ENCODE results near the gene OR7G3. TPM values are rescaled to one million over a fixed set of nuclear protein-coding genes. Genes with fewer than 3 reads are reported as not detected.

OR7G3 gene
- total and polyA plus RNA-seq, 2 donors (not counting 3 experiments of a cell fraction or from before 2014, with no cell fraction given): not detected

GRCh38 chr19:9109959-9110358 lies 16.8 kb downstream of the OR7G3 start:
- no peak overlapping the region for H3K4me3 ChIP-seq (replicated peaks in 1 of 3; ENCODE audit: insufficient read depth in 1 of 3, low read depth in 1 of 3, low read length in 3 of 3)
- H3K9me1 ChIP-seq (replicated peaks; ENCODE audit: control insufficient read depth, extremely low read depth, insufficient read depth, low read length): no peaks in the 10 kb centered on the region
- no peak overlapping the region for H3K9ac ChIP-seq (replicated peaks; ENCODE audit: extremely low read depth, insufficient read depth, low read length)
- H3K27me3 ChIP-seq (ENCODE audit: control insufficient read depth in 2 of 2, insufficient read depth in 2 of 2, low read length in 2 of 2): no peaks in the 10 kb centered on the region
- TF ChIP-seq MYC (IDR thresholded peaks at IDR 0.05; ENCODE audit: low read depth, low read length) (no peak), POLR2A (IDR thresholded peaks at IDR 0.05; ENCODE audit: low read depth, low read length) (no peak), CTCF (IDR thresholded peaks at IDR 0.05; ENCODE audit: extremely low read depth in 1 of 2, insufficient read depth in 1 of 2, low read depth in 1 of 2, low read length in 2 of 2) (no peak), EZH2 (IDR thresholded peaks at IDR 0.05; ENCODE audit: borderline replicate concordance, low read depth, low read length, severe bottlenecking) (no peak), FOS (IDR thresholded peaks at IDR 0.05; ENCODE audit: borderline replicate concordance, insufficient read depth, low read length) (no peak), JUN (IDR thresholded peaks at IDR 0.05; ENCODE audit: borderline replicate concordance, insufficient read depth, insufficient read length, low read depth) (no peak), MAX (IDR thresholded peaks at IDR 0.05; ENCODE audit: insufficient read depth, insufficient read length) (no peak), GATA2 (IDR thresholded peaks at IDR 0.05; ENCODE audit: insufficient read depth, insufficient read length, low read depth, low read length) (no peak), POLR2AphosphoS5 (IDR thresholded peaks at IDR 0.05; ENCODE audit: insufficient read depth, low read depth, low read length) (no peak)
- dilution Hi-C loops (cut with MboI; ENCODE audit: extremely low pct_ligation_motif_present, low sequenced_read_pairs) (no loop called here), intact Hi-C loops (cut with micrococcal nuclease) (no loop called here)
- no peaks in the 10 kb centered on the region for H3K4me1 ChIP-seq (ENCODE audit: control insufficient read depth, extremely low read depth, insufficient read depth, low read length)
- H3K4me2 ChIP-seq (ENCODE audit: insufficient read depth, low read length): no peak overlapping the region
- FAIRE-seq: no peak
- no peak for DNase-seq (ENCODE audit: low read depth, low spot score)
- no peaks in the 10 kb centered on the region for H3K79me2 ChIP-seq (ENCODE audit: control insufficient read depth, insufficient read depth, low read length)
- H3K36me3 ChIP-seq (ENCODE audit: control insufficient read depth in 2 of 2, extremely low read depth in 1 of 2, insufficient read depth in 2 of 2, low read length in 2 of 2): no peaks in the 10 kb centered on the region
- no peaks in the 10 kb centered on the region for H4K20me1 ChIP-seq (replicated peaks; ENCODE audit: control insufficient read depth, extremely low read depth, insufficient read depth, low read length)
- no peaks in the 10 kb centered on the region for H3K9me3 ChIP-seq (replicated peaks; ENCODE audit: control insufficient read depth, insufficient read depth, low read length)
- BruUV-seq (replicated peaks): no TSS peak
- ChIA-PET POLR2A (no interaction called here), CTCF (no interaction called here)
- no peak overlapping the region for H2AFZ ChIP-seq (ENCODE audit: low read depth, low read length)
- H3K27ac ChIP-seq (ENCODE audit: insufficient read depth, low read depth, low read length): no peak overlapping the region

Measured in endothelial cell of umbilical vein (primary cell).